ENCODE measurements around the gene MLLT6. TPM values are rescaled to one million over a fixed set of nuclear protein-coding genes. Genes with fewer than 3 reads are reported as not detected.

The MLLT6 gene
- total and polyA plus RNA-seq, 7 donors = 16.3 to 120 (median 78.5) TPM

DNA sequence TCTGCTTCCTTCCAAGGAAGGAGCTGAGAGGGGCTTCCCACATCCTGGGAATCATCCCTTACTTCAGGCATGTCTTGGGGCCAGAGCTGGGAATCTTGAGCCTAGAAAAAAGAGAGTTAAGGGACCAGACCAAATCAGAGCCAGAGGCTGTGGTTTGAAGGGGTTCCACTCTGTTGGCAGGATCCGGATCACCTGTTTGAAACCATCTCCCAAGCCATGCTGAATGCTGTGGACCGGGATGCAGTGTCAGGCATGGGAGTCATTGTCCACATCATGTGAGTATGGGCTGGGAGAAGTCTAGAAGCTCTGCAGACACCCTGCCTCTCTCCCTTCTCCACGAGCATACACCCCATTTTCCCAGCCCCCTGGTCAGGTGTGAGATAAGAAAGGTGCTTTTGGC lies 57.2 kb downstream of the MLLT6 start:
- H3K9me3 ChIP-seq = no peaks in the 10 kb centered on the region
- H3K27ac ChIP-seq = no peak overlapping the region
- no peak overlapping the region for H3K4me3 ChIP-seq
- DNase-seq (no peak), ATAC-seq (peak in 1 of 4 donors; percentile 19)
- TF ChIP-seq, protein P1, sequence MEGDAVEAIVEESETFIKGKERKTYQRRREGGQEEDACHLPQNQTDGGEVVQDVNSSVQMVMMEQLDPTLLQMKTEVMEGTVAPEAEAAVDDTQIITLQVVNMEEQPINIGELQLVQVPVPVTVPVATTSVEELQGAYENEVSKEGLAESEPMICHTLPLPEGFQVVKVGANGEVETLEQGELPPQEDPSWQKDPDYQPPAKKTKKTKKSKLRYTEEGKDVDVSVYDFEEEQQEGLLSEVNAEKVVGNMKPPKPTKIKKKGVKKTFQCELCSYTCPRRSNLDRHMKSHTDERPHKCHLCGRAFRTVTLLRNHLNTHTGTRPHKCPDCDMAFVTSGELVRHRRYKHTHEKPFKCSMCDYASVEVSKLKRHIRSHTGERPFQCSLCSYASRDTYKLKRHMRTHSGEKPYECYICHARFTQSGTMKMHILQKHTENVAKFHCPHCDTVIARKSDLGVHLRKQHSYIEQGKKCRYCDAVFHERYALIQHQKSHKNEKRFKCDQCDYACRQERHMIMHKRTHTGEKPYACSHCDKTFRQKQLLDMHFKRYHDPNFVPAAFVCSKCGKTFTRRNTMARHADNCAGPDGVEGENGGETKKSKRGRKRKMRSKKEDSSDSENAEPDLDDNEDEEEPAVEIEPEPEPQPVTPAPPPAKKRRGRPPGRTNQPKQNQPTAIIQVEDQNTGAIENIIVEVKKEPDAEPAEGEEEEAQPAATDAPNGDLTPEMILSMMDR (IDR thresholded peaks at IDR 0.05) = no peak
- peaks cover 20 to 99% of the 10 kb centered on the region in 2 donors for H3K36me3 ChIP-seq (ENCODE audit: insufficient read depth in 1 of 2, low read depth in 1 of 2)
- no peaks in the 10 kb centered on the region for H3K27me3 ChIP-seq (ENCODE audit: insufficient read depth in 3 of 3, low read length in 2 of 3)
- no peaks in the 10 kb centered on the region for H3K4me1 ChIP-seq
- intact Hi-C loops (cut with DNase I) = no loop called here
- WGBS, 3 donors = 52 to 68% (median 54%) methylated on average over 3 of the region's 3 CpGs

DNA sequence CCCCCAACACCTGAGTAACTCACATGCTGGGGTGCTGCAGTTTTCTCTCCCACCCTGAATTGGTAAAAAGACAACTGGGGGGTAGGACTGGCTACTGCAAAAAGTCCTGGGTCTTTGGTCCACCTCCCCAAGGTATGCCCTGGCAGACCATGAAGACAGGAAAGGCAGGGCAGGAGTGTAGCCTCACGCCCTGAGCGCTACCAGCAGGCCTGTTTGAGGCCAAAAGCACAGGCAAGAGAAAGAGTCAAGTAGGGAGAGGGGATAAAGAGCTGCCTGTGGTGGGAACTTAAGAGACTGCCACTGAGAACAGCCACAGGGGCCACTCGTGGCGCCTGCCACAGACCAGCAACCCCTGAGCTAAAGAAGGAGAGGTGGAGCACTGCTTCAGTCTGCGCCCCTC lies 61.3 kb downstream of the MLLT6 start:
- ATAC-seq (no peak), DNase-seq (no peak)
- Histone ChIP-seq H3K4me3 (no peak overlapping the region), H3K9me3 (no peaks in the 10 kb centered on the region), H3K27ac (no peak overlapping the region), H3K4me1 (no peaks in the 10 kb centered on the region), H3K27me3 (ENCODE audit: insufficient read depth in 3 of 3, low read length in 2 of 3) (no peaks in the 10 kb centered on the region), H3K36me3 (ENCODE audit: insufficient read depth in 1 of 2, low read depth in 1 of 2) (peaks cover 11 to 99% of the 10 kb centered on the region in 2 donors)
- intact Hi-C loops (cut with DNase I) = no loop called here
- WGBS, 3 donors = 88 to 91% (median 91%) methylated on average over 5 of the region's 5 CpGs
- TF ChIP-seq, protein P1 (IDR thresholded peaks at IDR 0.05) = no peak

DNA sequence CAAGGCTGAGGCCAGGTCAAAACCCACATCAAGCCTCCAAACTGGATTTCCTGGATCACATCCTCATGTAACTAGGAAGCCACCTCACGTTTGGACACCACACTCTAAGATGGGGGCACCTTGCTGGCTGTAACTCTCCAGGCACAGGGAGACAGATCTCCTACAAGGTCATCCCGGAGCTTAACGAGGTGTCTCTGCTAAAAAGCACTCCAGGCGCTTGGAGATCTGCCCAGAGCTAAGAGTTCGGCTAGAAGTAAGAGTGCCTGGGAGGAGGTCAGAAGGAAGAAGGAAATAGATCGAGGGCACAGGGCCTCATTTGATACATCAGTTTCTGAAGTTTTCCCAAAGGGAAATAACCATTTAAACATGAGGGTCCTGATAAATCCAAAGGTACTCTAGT lies 63.3 kb downstream of the MLLT6 start:
- TF ChIP-seq, protein P1 (IDR thresholded peaks at IDR 0.05) = no peak
- H3K4me1 ChIP-seq = no peaks in the 10 kb centered on the region
- H3K9me3 ChIP-seq = no peaks in the 10 kb centered on the region
- H3K27me3 ChIP-seq (ENCODE audit: insufficient read depth in 3 of 3, low read length in 2 of 3) = no peaks in the 10 kb centered on the region
- ATAC-seq (no peak), DNase-seq (no peak)
- H3K36me3 ChIP-seq (ENCODE audit: insufficient read depth in 1 of 2, low read depth in 1 of 2) = peaks cover 4 to 99% of the 10 kb centered on the region in 2 donors
- H3K27ac ChIP-seq = no peak overlapping the region
- H3K4me3 ChIP-seq = no peak overlapping the region
- WGBS, 3 donors = 37 to 58% (median 41%) methylated on average over 6 of the region's 6 CpGs
- intact Hi-C loops (cut with DNase I) = no loop called here

DNA sequence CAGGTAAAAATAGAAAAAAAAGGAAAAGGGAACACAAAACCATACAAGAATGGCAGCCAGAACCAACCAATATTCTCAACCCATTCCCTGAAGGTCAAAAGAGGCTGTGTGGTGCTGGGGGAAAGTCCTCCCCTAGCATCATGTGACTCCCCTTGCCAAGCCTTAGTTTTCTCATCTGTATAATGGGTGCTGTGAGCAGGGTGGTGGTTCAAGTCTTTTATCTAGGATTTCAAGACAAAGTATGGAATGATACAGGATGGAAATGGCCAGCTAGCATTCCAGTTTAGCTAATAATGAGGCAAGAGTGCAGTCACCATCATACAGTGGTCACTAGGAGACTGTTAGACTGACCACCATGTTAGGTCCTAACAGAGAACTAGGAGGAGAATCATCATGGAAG lies 68.2 kb downstream of the MLLT6 start:
- intact Hi-C loops (cut with DNase I) = no loop called here
- DNase-seq = no peak
- H3K36me3 ChIP-seq (ENCODE audit: insufficient read depth in 1 of 2, low read depth in 1 of 2) = peaks cover 10 to 100% of the 10 kb centered on the region in 2 donors
- no peaks in the 10 kb centered on the region for H3K4me1 ChIP-seq
- TF ChIP-seq, protein P1 (IDR thresholded peaks at IDR 0.05) = no peak
- no peak overlapping the region for H3K4me3 ChIP-seq
- H3K9me3 ChIP-seq = no peaks in the 10 kb centered on the region
- ATAC-seq = no peak
- no peak overlapping the region for H3K27ac ChIP-seq
- H3K27me3 ChIP-seq (ENCODE audit: insufficient read depth in 3 of 3, low read length in 2 of 3) = no peaks in the 10 kb centered on the region

DNA sequence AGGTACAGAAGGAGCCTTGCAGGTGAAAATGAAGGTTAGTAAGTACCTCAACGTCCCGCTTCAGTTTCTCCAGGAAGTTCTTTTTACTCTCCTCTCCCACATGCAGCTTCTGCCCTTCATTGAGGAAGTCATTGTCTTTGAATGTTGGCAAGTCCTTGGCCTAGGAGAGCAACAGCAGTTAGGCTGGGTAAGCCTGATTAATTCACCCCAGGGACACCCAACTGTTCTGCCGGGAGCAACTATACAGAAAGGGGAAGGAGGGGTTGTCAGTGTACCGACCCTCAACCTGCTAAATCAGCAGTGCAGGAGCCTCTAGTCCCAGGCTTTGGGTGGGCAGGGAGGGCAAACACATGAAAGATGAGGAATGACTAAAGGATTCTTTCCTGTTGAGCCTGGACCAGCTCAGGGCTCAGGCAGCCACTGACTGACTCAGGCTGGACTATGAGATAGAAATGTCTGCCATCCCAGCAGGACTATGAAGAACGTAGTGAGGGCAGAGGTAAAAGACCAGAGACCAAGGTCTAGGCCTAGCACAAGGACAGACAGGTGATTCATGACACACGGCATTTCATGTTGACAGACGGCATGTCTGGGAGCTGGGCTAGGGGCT lies 72.7 kb downstream of the MLLT6 start:
- ATAC-seq (no peak), DNase-seq (no peak)
- no peaks in the 10 kb centered on the region for H3K27me3 ChIP-seq (ENCODE audit: insufficient read depth in 3 of 3, low read length in 2 of 3)
- H3K4me1 ChIP-seq = no peaks in the 10 kb centered on the region
- intact Hi-C loops (cut with DNase I) = no loop called here
- H3K27ac ChIP-seq = no peak overlapping the region
- TF ChIP-seq, protein P1 (IDR thresholded peaks at IDR 0.05) = no peak
- H3K36me3 ChIP-seq (ENCODE audit: insufficient read depth in 1 of 2, low read depth in 1 of 2) = peaks cover 25 to 100% of the 10 kb centered on the region in 2 donors
- no peaks in the 10 kb centered on the region for H3K9me3 ChIP-seq
- H3K4me3 ChIP-seq = no peak overlapping the region
- 72 to 78% (median 78%) methylated on average over 7 of the region's 7 CpGs for WGBS, 3 donors

All from psoas muscle (tissue), 8 donors.